GM18502 (cell line): ENCODE results near the gene SLC25A13.

Experiments
- ATAC-seq: cut with Tn5 transposase; IDR thresholded peaks from one replicate; pipeline ENCODE4 v1.9.1; 2021; ENCODE audit warnings: mild to moderate bottlenecking; ENCODE audit not compliant: unreplicated experiment, poor library complexity

Gene SLC25A13

GRCh38 chr7:96217147-96217546, 104.8 kb downstream of the SLC25A13 start:
- ATAC-seq = no peak

DNA sequence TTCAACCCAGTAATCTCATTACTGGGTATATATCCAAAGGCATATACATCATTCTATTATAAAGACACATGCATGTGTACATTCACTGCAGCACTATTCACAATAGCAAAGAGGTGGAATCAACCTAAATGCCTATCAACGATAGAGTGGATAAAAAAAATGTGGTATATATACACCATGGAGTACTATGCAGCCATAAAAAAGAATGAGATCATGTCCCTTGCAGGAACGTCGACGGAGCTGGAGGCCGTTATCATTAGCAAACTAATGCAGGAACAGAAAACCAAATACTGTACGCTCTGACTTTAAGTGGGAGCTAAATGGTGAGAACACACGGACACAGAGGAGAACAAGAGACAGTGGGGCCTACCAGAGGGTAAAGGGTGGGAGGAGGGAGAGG, 105.5 kb downstream of the SLC25A13 start:
- ATAC-seq = no peak

DNA sequence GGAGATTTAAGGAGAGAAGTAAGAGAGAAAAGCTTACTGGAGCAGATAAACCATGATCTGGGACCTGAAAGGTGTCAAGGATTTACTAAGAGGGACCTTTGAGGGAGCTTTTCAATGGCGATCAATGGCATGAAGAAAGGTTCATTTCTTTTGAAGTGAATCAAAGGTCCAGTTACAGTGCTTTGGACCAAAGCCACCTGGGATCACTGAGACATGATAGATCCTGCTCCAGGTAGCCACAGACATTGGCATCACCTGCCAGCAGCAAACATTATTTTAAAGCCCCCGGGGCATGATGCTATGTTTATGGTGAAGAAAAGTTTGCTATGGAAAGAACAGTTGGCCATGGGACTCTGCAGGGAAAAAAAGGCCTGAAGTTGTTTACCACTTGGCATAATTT, 109.4 kb downstream of the SLC25A13 start:
- no peak for ATAC-seq

DNA sequence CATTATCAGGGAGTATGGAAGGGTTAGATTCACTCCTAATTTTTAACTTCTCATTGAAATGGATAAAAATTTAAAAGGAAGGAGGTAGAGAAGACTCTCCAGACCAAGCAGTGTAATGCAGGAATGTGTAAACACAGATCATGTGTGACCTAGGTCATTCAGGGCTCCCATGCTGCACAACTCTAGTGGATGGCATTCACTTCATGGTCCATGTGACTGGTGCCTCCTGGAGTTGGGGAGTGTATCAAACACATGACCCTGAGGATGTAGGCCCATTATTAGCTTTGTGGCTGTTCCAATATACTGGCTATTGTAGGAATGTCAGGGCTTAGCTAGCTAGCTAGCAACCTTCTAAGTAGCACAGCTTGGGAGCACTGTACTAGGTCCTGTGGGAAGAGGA, 109.9 kb downstream of the SLC25A13 start:
- no peak for ATAC-seq

DNA sequence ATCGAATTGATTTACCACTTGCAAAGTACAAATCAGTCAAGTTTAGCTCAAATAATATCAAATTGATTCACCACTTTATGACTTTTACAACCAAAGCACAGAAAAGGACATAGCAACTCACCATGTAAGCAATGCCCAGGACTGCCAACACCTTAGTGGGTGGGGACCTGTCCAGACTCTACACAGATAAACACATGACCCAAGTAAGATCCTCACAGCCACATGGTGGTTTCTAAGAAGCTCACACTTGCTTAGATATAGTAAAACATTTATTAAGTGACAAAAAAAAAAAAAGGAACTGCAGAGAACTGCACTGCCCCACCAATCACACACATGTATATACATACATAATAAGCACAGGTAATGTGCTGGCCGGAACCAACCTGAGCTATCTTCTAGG, 116.2 kb downstream of the SLC25A13 start:
- ATAC-seq = no peak

- ATAC-seq = no peak
Observed at GRCh38 chr7:96204601-96205000, 117.3 kb downstream of the SLC25A13 start.

DNA sequence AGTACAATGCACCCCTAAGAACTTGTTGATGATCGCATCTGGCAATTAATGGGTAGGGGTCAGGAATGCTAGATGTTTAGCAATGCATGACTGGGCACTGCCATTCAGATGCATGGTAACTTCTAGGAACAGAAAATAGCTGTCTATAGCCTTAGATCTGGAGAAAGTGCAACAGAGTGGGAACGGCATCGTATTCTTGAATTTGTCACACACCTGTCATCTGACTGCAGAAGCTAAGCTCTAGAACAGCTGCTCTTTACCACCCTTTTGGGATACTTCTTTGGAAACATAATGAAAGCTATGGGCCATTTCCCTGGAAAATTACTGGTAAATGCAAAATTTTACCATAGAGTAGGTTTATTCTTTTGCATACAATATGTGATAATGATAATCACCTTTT, 118.1 kb downstream of the SLC25A13 start:
- no peak for ATAC-seq

DNA sequence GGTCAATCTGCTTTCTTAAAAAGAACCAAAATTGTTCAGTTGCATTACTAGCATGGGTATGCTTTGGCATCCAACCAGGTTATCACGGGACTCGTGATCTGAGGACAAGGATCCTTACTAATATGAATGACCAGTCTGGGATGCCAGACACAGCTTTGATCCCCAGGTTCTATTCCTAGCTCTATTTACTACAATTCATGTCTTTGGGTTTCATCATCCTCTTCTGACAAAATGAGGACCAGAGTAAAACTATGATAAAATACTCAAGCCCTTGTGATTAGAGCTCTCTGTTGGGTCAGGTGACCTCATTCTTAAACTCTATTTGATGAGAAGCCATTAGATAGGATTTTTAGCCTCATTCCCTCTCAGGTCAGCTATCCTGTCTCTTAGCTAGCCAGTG, 119.8 kb downstream of the SLC25A13 start:
- ATAC-seq = no peak

GRCh38 chr7:96200740-96201139, 121.2 kb downstream of the SLC25A13 start:
- ATAC-seq = no peak

DNA sequence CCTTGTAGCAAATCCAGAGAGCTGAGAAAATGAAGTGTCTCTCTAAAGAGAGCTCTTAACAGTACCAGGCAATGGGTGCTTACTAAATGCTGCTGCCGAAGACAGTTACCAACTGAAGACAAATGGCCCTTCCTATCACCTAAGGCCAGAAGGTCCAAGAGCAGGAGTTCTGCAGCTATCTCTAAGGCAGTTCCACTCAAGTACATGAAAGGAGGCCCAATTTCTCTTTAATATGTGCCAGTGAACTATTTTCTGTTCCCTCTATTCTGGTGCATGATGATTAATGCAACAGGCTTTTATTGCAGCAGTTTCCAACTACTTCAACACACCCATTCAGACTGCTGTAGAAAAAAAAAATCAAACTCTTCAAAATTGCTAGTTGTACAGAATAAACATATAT, 122.5 kb downstream of the SLC25A13 start:
- ATAC-seq = no peak

- ATAC-seq = no peak
Observed at GRCh38 chr7:96198047-96198636, 123.8 kb downstream of the SLC25A13 start.

GRCh38 chr7:96196676-96197075, 125.2 kb downstream of the SLC25A13 start:
- no peak for ATAC-seq

DNA sequence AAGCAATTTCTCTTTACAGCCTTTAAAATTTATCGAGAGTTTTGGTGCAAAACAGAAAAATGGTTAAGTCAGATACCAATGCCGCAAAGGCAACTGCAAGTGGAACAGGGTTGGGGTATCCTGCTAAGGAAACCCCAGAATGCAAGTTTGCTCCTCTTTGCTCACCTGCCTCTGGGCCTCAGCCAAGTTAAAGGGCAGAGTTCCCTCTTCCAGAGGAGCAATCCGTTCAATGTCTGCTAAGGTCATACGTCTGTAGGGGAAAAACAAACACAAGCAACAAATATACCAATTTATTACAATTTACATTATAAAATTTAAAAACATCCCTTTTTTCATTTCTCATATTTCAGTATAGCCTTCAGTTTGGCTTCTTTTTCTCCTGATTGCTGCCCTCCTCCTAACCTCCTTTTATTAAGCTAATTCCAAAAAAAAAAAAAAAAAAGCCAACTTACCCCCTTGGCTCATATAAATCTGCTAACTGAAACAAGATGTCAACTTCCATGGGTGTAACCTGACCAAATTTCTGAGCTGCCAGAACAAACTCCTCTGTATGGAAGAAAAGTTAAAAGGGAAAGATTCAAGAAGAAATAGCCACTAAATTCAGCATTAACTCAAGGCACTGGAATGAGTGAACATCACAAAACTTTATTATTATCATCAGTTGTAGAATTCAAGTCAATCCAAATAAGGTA, 132.6 kb downstream of the SLC25A13 start:
- ATAC-seq = no peak

- ATAC-seq = no peak
Observed at GRCh38 chr7:96188591-96188991, 133.3 kb downstream of the SLC25A13 start.

GRCh38 chr7:96188174-96188581, 133.7 kb downstream of the SLC25A13 start:
- no peak for ATAC-seq

GRCh38 chr7:96187735-96188134, 134.2 kb downstream of the SLC25A13 start:
- no peak for ATAC-seq

DNA sequence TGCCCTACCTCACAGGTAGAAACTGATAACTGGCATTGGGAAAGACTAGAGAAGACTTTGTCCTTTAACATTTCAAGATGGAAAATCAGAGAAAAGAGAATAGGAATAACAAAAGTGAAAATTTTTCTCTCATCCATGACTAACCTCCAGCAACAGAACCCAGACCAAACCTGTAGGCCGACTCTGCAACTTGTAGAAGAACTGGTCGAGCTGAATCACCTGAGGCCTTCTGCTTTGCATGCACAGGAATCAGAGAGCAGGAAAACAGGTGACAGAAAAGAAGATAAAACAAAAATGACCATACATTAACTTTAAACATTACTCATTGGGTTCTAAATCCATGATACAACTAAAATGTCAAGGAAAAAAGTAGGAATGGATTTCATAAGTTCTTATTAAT, 137.1 kb downstream of the SLC25A13 start:
- ATAC-seq = no peak

DNA sequence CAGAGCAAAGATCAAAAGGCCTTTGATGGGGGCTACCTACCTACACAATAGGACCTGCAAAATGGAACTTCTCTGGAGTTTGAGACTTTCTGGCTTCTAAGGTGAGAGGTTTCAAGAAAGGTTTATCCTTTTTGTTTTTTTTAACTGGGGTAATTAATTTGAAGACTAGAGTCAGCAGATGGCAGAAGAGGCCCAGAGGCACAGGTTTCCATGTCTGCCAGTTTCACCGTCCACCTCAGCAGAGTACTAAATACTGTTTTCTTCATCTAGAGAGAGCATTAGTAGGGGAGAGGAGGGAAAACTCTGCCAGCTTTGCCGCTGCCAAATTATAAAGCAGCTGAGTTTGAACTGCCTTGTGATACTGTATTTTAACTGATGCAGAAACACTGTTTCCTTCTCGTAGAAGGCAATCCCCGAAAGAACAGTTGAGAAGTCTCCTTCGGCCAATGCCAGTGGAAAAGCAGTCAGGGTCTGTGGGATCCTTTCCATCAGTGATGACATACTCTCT, 138.7 kb downstream of the SLC25A13 start:
- no peak for ATAC-seq

GRCh38 chr7:96182424-96183158, 139.3 kb downstream of the SLC25A13 start:
- ATAC-seq = no peak

GRCh38 chr7:96181174-96181573, 140.7 kb downstream of the SLC25A13 start:
- ATAC-seq = no peak

- no peak for ATAC-seq
Observed at GRCh38 chr7:96179837-96180236, 142.1 kb downstream of the SLC25A13 start.
